Nephron progenitor cell (in vitro differentiated cells): Measurements from ENCODE around the gene CDC37.

Experiments
- DNase-seq: peaks from one replicate; pipeline ENCODE4 v3.0.0; 2021
- H3K27ac Mint-ChIP-seq: 2 replicates; pipeline ENCODE4 v1.8.0; 2021; ENCODE audit warnings: mild to moderate bottlenecking, moderate library complexity, mixed read lengths
- H3K27me3 Mint-ChIP-seq: 2 replicates; pipeline ENCODE4 v1.8.0; 2021; ENCODE audit warnings: mild to moderate bottlenecking, low read depth, mixed read lengths; ENCODE audit not compliant: poor library complexity
- H3K36me3 Mint-ChIP-seq: 2 replicates; pipeline ENCODE4 v1.8.0; 2021; ENCODE audit warnings: low read depth, mixed read lengths
- H3K4me1 Mint-ChIP-seq: 2 replicates; pipeline ENCODE4 v1.8.0; 2021; ENCODE audit warnings: mixed read lengths
- H3K4me3 Mint-ChIP-seq: 2 replicates; pipeline ENCODE4 v1.8.0; 2021; ENCODE audit warnings: mild to moderate bottlenecking, moderate library complexity, mixed read lengths
- H3K9me3 Mint-ChIP-seq: 2 replicates; pipeline ENCODE4 v1.8.0; 2021; ENCODE audit warnings: mild to moderate bottlenecking, moderate library complexity, mixed read lengths
- CTCF ChIP-seq: fragments of 200-600 bp; sonication (generic); IDR thresholded peaks from 2 replicates; pipeline ENCODE4 v1.5.0; 2021; ENCODE audit warnings: antibody characterized with exemption

Gene CDC37

GRCh38 chr19:10430505-10431253, 27.3 kb upstream of the CDC37 start:
- H3K27ac Mint-ChIP-seq: no peak overlapping the region
- DNase-seq: peak; percentile 51
- no peaks in the 10 kb centered on the region for H3K36me3 Mint-ChIP-seq
- no peak for TF ChIP-seq CTCF
- H3K4me3 Mint-ChIP-seq: peak overlapping the region; percentile 68
- peaks cover 3% of the 10 kb centered on the region for H3K9me3 Mint-ChIP-seq
- peaks cover 16% of the 10 kb centered on the region for H3K4me1 Mint-ChIP-seq
- peaks cover 78% of the 10 kb centered on the region for H3K27me3 Mint-ChIP-seq

GRCh38 chr19:10428996-10429381, 25.6 kb upstream of the CDC37 start:
- H3K4me1 Mint-ChIP-seq: peaks cover 12% of the 10 kb centered on the region
- H3K27ac Mint-ChIP-seq: no peak overlapping the region
- no peaks in the 10 kb centered on the region for H3K36me3 Mint-ChIP-seq
- peaks cover 3% of the 10 kb centered on the region for H3K9me3 Mint-ChIP-seq
- H3K27me3 Mint-ChIP-seq: peaks cover 92% of the 10 kb centered on the region
- no peak overlapping the region for H3K4me3 Mint-ChIP-seq
- no peak for DNase-seq
- no peak for TF ChIP-seq CTCF

- Mint-ChIP-seq H3K4me3 (no peak overlapping the region), H3K27me3 (peaks cover 96% of the 10 kb centered on the region), H3K4me1 (peaks cover 4% of the 10 kb centered on the region)
Measured at GRCh38 chr19:10427169-10427568, 23.8 kb upstream of the CDC37 start.

GRCh38 chr19:10424011-10424637, 20.8 kb upstream of the CDC37 start:
- H3K27me3 Mint-ChIP-seq: peaks cover 96% of the 10 kb centered on the region
- no peaks in the 10 kb centered on the region for H3K36me3 Mint-ChIP-seq

More at GRCh38 chr19:10427169-10427568, 23.8 kb upstream of the CDC37 start:
- no peaks in the 10 kb centered on the region for H3K36me3 Mint-ChIP-seq
- H3K9me3 Mint-ChIP-seq: peaks cover 3% of the 10 kb centered on the region
- TF ChIP-seq CTCF: no peak
- no peak for DNase-seq
- no peak overlapping the region for H3K27ac Mint-ChIP-seq

GRCh38 chr19:10422846-10423245, 19.5 kb upstream of the CDC37 start:
- Mint-ChIP-seq H3K4me1 (peaks cover 31% of the 10 kb centered on the region), H3K4me3 (no peak overlapping the region), H3K36me3 (no peaks in the 10 kb centered on the region), H3K27me3 (peaks cover 95% of the 10 kb centered on the region), H3K9me3 (no peaks in the 10 kb centered on the region), H3K27ac (no peak overlapping the region)
- no peak for TF ChIP-seq CTCF
- DNase-seq: no peak

More at GRCh38 chr19:10424011-10424637, 20.8 kb upstream of the CDC37 start:
- peak; percentile 93 for TF ChIP-seq CTCF
- DNase-seq: peak; percentile 95
- H3K4me3 Mint-ChIP-seq: peak overlapping the region; percentile 58
- peaks cover 21% of the 10 kb centered on the region for H3K4me1 Mint-ChIP-seq
- H3K9me3 Mint-ChIP-seq: no peaks in the 10 kb centered on the region
- no peak overlapping the region for H3K27ac Mint-ChIP-seq
